ENCODE data around the gene RAB8A. TPM values are rescaled to one million over a fixed set of nuclear protein-coding genes. Genes with fewer than 3 reads are reported as not detected.

RAB8A gene
- total and polyA plus RNA-seq, 10 donors, result 31.5 to 104 (median 81.7) TPM

DNA sequence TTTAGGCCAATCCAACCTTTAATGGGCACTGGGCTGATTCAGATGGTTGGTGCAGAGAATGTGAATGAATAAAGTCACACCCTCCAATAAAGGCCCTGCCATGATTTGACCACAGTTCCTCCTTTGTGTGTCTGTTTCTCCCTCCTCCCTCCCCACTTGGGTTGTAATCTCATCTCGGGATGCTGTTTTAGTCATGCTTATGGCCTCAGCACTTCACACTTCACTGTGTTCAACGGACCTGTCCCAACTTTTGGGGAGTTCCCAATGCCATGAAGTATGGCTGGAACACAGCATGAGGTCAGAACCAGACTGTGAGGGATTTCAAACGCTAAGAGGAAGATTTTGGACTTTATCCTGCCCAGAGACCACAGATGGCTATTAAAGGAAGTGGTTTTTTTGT, 5.6 kb upstream of the RAB8A start:
- Histone ChIP-seq H3K9me3 (no peaks in the 10 kb centered on the region), H3K36me3 (peaks cover 0 to 54% (median 34%) of the 10 kb centered on the region in 6 donors), H3K27ac (peak overlapping the region in 3 of 8 donors; percentile 49 to 75 (median 74)), H3K4me3 (no peak overlapping the region), H3K4me1 (peaks cover 0 to 47% (median 28%) of the 10 kb centered on the region in 6 donors), H3K27me3 (replicated peaks in 1 of 7) (no peaks in the 10 kb centered on the region)
- TF ChIP-seq, protein P1, sequence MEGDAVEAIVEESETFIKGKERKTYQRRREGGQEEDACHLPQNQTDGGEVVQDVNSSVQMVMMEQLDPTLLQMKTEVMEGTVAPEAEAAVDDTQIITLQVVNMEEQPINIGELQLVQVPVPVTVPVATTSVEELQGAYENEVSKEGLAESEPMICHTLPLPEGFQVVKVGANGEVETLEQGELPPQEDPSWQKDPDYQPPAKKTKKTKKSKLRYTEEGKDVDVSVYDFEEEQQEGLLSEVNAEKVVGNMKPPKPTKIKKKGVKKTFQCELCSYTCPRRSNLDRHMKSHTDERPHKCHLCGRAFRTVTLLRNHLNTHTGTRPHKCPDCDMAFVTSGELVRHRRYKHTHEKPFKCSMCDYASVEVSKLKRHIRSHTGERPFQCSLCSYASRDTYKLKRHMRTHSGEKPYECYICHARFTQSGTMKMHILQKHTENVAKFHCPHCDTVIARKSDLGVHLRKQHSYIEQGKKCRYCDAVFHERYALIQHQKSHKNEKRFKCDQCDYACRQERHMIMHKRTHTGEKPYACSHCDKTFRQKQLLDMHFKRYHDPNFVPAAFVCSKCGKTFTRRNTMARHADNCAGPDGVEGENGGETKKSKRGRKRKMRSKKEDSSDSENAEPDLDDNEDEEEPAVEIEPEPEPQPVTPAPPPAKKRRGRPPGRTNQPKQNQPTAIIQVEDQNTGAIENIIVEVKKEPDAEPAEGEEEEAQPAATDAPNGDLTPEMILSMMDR (IDR thresholded peaks at IDR 0.05 in 8 of 11, conservative IDR thresholded peaks at IDR 0.05 in 3 of 11), result no peak
- TF ChIP-seq POLR2A (IDR thresholded peaks at IDR 0.05) (no peak), POLR2AphosphoS5 (IDR thresholded peaks at IDR 0.05) (no peak)
- 11 to 37% (median 17%) methylated on average over 3 of the region's 3 CpGs for WGBS, 5 donors
- no peak for DNase-seq
- intact Hi-C loops (cut with DNase I; ENCODE audit: low total_unique reads), result no loop called here

DNA sequence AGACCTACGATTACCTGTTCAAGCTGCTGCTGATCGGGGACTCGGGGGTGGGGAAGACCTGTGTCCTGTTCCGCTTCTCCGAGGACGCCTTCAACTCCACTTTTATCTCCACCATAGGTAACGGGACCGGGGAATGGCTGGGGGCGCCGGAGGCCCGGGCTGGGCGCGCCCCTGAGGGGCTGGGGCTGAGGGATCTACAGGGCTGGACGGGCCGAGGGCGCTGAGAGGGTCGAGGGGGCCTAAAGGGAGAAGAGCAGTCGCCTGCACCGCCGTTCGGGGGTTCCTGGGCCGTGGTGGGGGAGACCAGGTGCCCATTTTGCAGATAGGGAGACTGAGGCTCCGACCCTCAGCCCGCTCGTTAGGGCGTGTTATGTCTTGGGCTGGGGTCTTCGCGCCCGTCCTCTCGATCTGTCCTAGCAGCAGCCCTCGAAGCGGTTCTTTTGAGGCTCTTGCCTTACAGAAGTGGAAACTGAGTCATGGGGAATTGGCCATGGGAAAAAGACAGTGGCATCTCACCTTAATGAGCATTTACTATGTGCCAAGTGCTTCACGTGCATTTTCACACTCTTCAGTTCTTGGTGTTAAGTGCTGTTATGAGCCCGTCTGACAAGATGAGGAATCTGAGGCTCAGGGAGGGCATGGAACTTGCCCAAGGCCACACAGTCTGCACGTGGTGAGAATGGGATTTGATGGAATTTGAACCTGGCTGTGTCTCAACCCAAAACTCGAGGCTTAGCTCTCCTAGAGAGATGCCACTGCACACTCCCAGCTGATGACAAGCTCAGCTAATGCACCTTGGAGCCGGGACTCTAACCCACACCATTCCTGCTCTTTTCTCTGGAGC, 442 bp downstream of the RAB8A start:
- intact Hi-C loops (cut with DNase I; ENCODE audit: low total_unique reads), result loop anchor here (5.0 to 10.0 kb wide), 2 partner anchors 45 to 73 kb away; partner anchors contain the start of gene FAM32A
- H3K27ac ChIP-seq, result peak overlapping the region; percentile 77 to 97 (median 93)
- H3K36me3 ChIP-seq, result peaks cover 0 to 43% (median 6%) of the 10 kb centered on the region in 6 donors
- H3K27me3 ChIP-seq (replicated peaks in 1 of 7), result no peaks in the 10 kb centered on the region
- WGBS, 5 donors, result 2 to 5% (median 3%) methylated on average over 20 to 37 of the region's 37 CpGs
- TF ChIP-seq, protein P1 (IDR thresholded peaks at IDR 0.05 in 8 of 11, conservative IDR thresholded peaks at IDR 0.05 in 3 of 11), result no peak
- TF ChIP-seq POLR2AphosphoS5 (IDR thresholded peaks at IDR 0.05) (no peak), POLR2A (IDR thresholded peaks at IDR 0.05) (no peak)
- no peak for DNase-seq
- H3K4me1 ChIP-seq, result peaks cover 40 to 63% (median 59%) of the 10 kb centered on the region in 6 donors
- peak overlapping the region; percentile 71 to 92 (median 82) for H3K4me3 ChIP-seq
- H3K9me3 ChIP-seq, result no peaks in the 10 kb centered on the region

DNA sequence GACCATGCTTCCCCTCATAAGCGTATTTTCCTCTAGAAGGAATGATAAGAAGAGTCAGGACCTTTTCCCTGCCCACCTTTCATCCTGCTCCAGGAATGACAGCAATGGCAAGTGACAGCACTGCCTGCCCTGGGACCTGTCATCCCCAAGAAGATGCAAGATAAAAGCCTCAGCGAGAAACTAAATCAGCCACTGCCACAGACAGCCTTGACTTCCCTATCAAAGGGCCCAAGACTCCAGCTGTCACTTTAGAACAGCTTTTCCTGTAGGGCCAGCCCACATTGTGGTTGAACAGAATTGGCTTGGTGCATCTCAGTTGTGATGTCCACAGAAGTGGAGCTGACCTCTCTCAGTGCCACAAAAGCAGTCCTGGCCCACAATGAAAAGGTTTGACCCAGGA, 1.1 kb downstream of the RAB8A start:
- peak overlapping the region in 6 of 8 donors; percentile 77 to 97 (median 94) for H3K27ac ChIP-seq
- intact Hi-C loops (cut with DNase I; ENCODE audit: low total_unique reads), result loop anchor here (5.0 to 10.0 kb wide), 2 partner anchors 45 to 72 kb away; partner anchors contain the start of gene FAM32A
- TF ChIP-seq POLR2A (IDR thresholded peaks at IDR 0.05) (no peak), POLR2AphosphoS5 (IDR thresholded peaks at IDR 0.05) (no peak)
- TF ChIP-seq, protein P1 (IDR thresholded peaks at IDR 0.05 in 8 of 11, conservative IDR thresholded peaks at IDR 0.05 in 3 of 11), result no peak
- peaks cover 0 to 50% (median 7%) of the 10 kb centered on the region in 6 donors for H3K36me3 ChIP-seq
- H3K4me1 ChIP-seq, result peaks cover 41 to 70% (median 65%) of the 10 kb centered on the region in 6 donors
- no peak for DNase-seq
- no peaks in the 10 kb centered on the region for H3K9me3 ChIP-seq
- peak overlapping the region; percentile 71 to 92 (median 82) for H3K4me3 ChIP-seq
- WGBS, 5 donors, result 17 to 46% (median 32%) methylated on average over 2 of the region's 2 CpGs
- H3K27me3 ChIP-seq (replicated peaks in 1 of 7), result no peaks in the 10 kb centered on the region

DNA sequence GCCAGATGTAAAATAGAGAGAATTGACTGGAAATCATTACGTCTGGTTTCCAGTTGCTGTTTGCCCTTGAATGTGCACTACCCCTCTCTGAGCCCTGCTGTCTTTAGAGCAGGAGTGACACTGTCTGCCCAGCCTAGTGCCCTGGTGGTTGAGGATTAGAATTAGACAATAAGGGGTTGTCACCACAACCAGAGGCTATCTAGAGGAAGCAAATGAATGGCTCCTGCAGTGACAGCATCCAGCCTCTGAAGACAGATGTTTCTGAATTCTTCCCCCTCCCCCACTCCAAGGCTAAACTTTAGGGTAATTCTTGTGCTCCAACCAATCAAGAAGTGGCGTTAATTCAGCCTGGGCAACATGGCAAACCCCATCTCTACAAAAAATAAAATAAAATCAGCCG, 2.0 kb downstream of the RAB8A start:
- no peak for DNase-seq
- Histone ChIP-seq H3K9me3 (no peaks in the 10 kb centered on the region), H3K36me3 (peaks cover 0 to 59% (median 15%) of the 10 kb centered on the region in 6 donors), H3K27ac (peak overlapping the region in 3 of 8 donors; percentile 17 to 95 (median 33)), H3K4me3 (peak overlapping the region in 2 of 8 donors; percentile 80 to 92), H3K27me3 (replicated peaks in 1 of 7) (no peaks in the 10 kb centered on the region), H3K4me1 (peaks cover 41 to 79% (median 75%) of the 10 kb centered on the region in 6 donors)
- intact Hi-C loops (cut with DNase I; ENCODE audit: low total_unique reads), result loop anchor here (5.0 to 10.0 kb wide), 2 partner anchors 46 to 71 kb away; partner anchors contain the start of gene FAM32A
- TF ChIP-seq, protein P1 (IDR thresholded peaks at IDR 0.05 in 8 of 11, conservative IDR thresholded peaks at IDR 0.05 in 3 of 11), result no peak
- no peak for TF ChIP-seq POLR2AphosphoS5 (IDR thresholded peaks at IDR 0.05)
- no peak for TF ChIP-seq POLR2A (IDR thresholded peaks at IDR 0.05)
- WGBS, 5 donors, result 64 to 85% (median 76%) methylated on average over 3 of the region's 3 CpGs
